HG03103 (cell line): ENCODE data around the gene OVOL3.
"Not testable (repeated sequence)": the region's sequence is repeated elsewhere in the genome, so short reads cannot be mapped to it uniquely, and the experiment has no call there.

ENCODE experiments used
- ATAC-seq: cut with Tn5 transposase; IDR thresholded peaks from one replicate; pipeline ENCODE4 v1.9.1; 2021; ENCODE audit warnings: low read depth; ENCODE audit not compliant: unreplicated experiment

OVOL3 gene

GRCh38 chr19:36121486-36122124, 10.7 kb downstream of the OVOL3 start:
- no peak for ATAC-seq

- ATAC-seq: no peak
Measured at GRCh38 chr19:36125557-36125956, 14.6 kb downstream of the OVOL3 start.

GRCh38 chr19:36128392-36128736, 17.4 kb downstream of the OVOL3 start:
- no peak for ATAC-seq

GRCh38 chr19:36131221-36131620, 20.3 kb downstream of the OVOL3 start:
- ATAC-seq: not testable (repeated sequence)

GRCh38 chr19:36134867-36135266, 23.9 kb downstream of the OVOL3 start:
- ATAC-seq: not testable (repeated sequence)

- ATAC-seq: no peak
Measured at GRCh38 chr19:36136964-36137686, 26.2 kb downstream of the OVOL3 start.

- no peak for ATAC-seq
Measured at GRCh38 chr19:36139120-36139472, 28.2 kb downstream of the OVOL3 start.

GRCh38 chr19:36139473-36140303, 28.7 kb downstream of the OVOL3 start, which contains the start of gene CAPNS1:
Gene CAPNS1 (plus strand): TSS chr19:36140066. CDS start chr19:36141012, 946 bp downstream.
- ATAC-seq: peak; percentile 72

- ATAC-seq: no peak
Measured at GRCh38 chr19:36140304-36141038, 29.5 kb downstream of the OVOL3 start.

- ATAC-seq: no peak
Measured at GRCh38 chr19:36141039-36141927, 30.3 kb downstream of the OVOL3 start.

GRCh38 chr19:36142046-36142445, 31.1 kb downstream of the OVOL3 start:
- no peak for ATAC-seq

GRCh38 chr19:36142496-36142895, 31.6 kb downstream of the OVOL3 start:
- no peak for ATAC-seq

- ATAC-seq: no peak
Measured at GRCh38 chr19:36144624-36145023, 33.7 kb downstream of the OVOL3 start.

GRCh38 chr19:36149673-36150406, 38.9 kb downstream of the OVOL3 start:
- ATAC-seq: no peak

GRCh38 chr19:36150586-36150985, 39.6 kb downstream of the OVOL3 start:
- ATAC-seq: no peak

- ATAC-seq: no peak
Measured at GRCh38 chr19:36151144-36152018, 40.4 kb downstream of the OVOL3 start.

- no peak for ATAC-seq
Measured at GRCh38 chr19:36152019-36152351, 41.0 kb downstream of the OVOL3 start.

- ATAC-seq: no peak
Measured at GRCh38 chr19:36152352-36153091, 41.6 kb downstream of the OVOL3 start, which contains the start of gene COX7A1. Gene COX7A1 (minus strand): TSS chr19:36152447. CDS start chr19:36152407, 40 bp downstream.
